Epithelial cell of prostate (primary cell): ENCODE data around the gene AGMO.

Experiments
- DNase-seq: peaks from one replicate; pipeline ENCODE4 v3.0.0-alpha.2; 2011; ENCODE audit warnings: low read depth, low spot score
- H3K27ac ChIP-seq: fragments of 450-650 bp; 2 replicates; pipeline ENCODE4 v1.5.1; 2017; ENCODE audit warnings: mild to moderate bottlenecking

The AGMO gene

GRCh38 chr7:15561835-15562234 is at the start of gene AGMO:
Gene AGMO (minus strand): TSS chr7:15562015.
- H3K27ac ChIP-seq = no peak within 1 kb of the TSS
- no peak for DNase-seq

GRCh38 chr7:15610503-15610902 is 48.7 kb upstream of the AGMO start:
- no peak overlapping the region for H3K27ac ChIP-seq
- DNase-seq = no peak

DNA sequence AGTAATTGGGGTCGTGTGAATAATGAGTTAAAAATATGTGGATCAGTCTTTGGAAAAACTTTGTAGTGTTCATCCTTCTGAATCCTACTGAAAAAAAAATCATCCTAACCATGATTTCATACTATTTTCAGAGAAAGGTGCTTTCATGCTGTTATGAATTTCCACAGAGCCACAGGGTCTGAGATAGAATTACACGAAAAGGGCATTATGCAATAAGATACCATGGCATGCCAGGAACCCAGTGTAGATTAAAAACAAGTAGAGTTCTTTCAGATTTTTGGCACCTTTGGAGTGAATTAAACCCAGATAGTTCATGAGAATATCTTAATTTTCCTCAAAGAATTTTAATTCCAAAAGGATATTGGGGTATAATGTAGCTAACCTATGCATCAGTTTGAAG is 47.5 kb upstream of the AGMO start:
- no peak for DNase-seq
- no peak overlapping the region for H3K27ac ChIP-seq

GRCh38 chr7:15607529-15608210 is 45.9 kb upstream of the AGMO start:
- no peak overlapping the region for H3K27ac ChIP-seq
- DNase-seq = no peak

- DNase-seq = no peak
- no peak overlapping the region for H3K27ac ChIP-seq
Observed at GRCh38 chr7:15606561-15606960, 44.7 kb upstream of the AGMO start.

- no peak overlapping the region for H3K27ac ChIP-seq
- DNase-seq = no peak
Observed at GRCh38 chr7:15604166-15604565, 42.4 kb upstream of the AGMO start.

- no peak for DNase-seq
- H3K27ac ChIP-seq = no peak overlapping the region
Observed at GRCh38 chr7:15603124-15603523, 41.3 kb upstream of the AGMO start.

DNA sequence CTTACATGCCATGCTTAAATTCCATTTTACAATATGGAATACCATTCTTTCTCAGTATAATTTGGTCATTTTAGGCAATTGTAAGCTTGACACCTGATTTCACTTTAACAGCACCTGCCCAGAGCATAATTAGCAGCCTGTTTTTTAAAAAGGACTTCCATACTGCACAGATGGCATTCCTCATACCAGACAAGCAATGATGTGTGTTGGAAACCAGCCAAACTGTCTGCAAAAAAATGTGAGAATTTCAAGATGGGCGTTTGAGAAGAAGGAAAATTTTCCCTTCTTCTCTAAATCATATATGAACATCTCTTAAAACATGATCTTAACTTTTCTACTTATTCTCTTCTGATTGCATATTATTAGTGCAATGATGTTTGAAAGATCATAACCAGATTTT is 40.4 kb upstream of the AGMO start:
- DNase-seq = no peak
- no peak overlapping the region for H3K27ac ChIP-seq

DNA sequence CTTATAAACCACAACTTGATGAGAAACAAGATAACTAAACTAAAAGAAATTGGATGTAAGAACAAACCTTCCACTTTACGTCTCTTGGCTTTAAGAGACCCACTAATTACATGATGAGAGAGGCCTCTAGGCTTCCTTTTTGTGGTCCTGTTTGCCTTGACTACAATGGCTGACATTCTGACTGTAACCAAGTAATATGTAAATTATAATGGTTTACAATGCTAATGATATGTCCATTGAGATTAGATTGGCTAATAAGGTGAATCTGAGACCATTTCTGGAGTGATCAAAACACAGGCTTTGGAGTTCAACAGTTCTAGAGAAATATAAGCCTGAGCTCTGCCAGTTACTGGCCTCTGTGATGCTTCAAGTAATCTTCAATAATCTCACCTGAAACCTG is 39.4 kb upstream of the AGMO start:
- no peak for DNase-seq
- no peak overlapping the region for H3K27ac ChIP-seq

DNA sequence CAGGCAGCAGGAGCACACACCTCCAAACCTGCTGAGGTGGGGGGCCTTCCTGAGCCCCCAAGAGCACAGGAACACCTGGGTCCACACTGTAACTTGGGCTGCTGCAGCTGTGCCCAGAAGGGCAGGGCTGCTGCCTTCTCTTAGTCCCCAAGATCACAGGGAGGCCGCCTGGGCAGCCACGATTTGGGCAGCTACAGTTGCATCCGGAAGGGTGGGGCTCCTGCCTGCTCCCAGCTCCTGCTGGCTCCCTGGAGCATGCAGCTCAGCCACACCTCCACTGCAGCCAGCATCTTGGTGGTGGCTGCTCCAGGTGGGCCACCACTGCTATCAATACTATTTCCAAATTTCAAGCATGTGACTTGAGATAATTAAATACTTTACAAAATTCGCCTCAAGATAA is 38.5 kb upstream of the AGMO start:
- no peak for DNase-seq
- H3K27ac ChIP-seq = no peak overlapping the region

- no peak overlapping the region for H3K27ac ChIP-seq
- peak; percentile 20 for DNase-seq
Observed at GRCh38 chr7:15594461-15594860, 32.6 kb upstream of the AGMO start.

- H3K27ac ChIP-seq = no peak overlapping the region
- no peak for DNase-seq
Observed at GRCh38 chr7:15593382-15593781, 31.6 kb upstream of the AGMO start.

GRCh38 chr7:15586266-15586665 is 24.5 kb upstream of the AGMO start:
- H3K27ac ChIP-seq = no peak overlapping the region
- no peak for DNase-seq

- no peak overlapping the region for H3K27ac ChIP-seq
- DNase-seq = no peak
Observed at GRCh38 chr7:15584575-15584974, 22.8 kb upstream of the AGMO start.

DNA sequence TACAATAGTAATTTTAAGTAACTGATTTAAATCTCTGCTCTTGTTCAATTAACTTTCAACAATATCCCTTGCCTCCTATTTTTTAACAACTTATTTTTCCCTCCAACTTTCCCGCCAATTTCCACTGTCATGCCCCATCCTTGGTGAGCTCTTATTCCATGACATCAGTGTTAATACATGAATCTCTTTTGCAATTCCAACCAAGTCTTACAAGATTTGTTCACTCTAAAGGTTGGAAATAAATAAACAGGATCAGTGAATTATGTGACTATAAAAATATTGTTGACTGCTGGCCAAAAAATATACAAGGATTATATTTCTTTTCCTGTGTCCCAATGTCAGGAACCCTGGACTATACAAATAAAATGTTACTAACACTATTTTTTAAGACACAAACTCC is 21.0 kb upstream of the AGMO start:
- DNase-seq = no peak
- no peak overlapping the region for H3K27ac ChIP-seq

- no peak for DNase-seq
- H3K27ac ChIP-seq = no peak overlapping the region
Observed at GRCh38 chr7:15581352-15581951, 19.6 kb upstream of the AGMO start.

GRCh38 chr7:15580604-15581351 is 19.0 kb upstream of the AGMO start:
- H3K27ac ChIP-seq = no peak overlapping the region
- no peak for DNase-seq

GRCh38 chr7:15577600-15577999 is 15.8 kb upstream of the AGMO start:
- no peak for DNase-seq
- no peak overlapping the region for H3K27ac ChIP-seq

DNA sequence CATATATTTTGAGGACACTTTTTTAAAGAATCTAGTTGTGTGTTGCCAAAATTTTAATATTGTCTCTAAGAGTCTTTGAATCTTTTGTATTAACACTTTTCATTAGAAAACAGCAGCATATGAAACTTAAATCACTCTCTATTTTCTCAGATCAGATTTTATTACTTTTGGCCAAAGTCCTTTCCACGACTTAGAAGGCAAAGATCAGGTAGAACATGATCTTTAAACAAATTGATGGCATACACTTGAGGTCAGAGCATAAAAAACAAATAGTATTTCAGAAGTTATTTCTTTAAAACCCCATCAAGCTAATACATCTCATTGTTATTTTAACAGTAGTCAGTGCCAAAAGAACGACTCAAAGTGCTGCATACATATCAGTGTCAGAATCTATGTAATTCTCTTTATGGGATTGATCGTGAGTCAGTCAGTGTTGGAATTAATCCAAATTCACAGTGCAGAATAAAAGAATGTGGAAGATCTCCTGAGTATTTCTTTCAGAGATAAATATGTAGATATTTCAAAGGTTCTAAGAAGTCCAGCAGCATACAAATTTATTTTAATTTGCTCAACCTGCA is 9.6 kb upstream of the AGMO start:
- H3K27ac ChIP-seq = no peak overlapping the region
- DNase-seq = peak; percentile 24

GRCh38 chr7:15567652-15568051 is 5.8 kb upstream of the AGMO start:
- H3K27ac ChIP-seq = no peak overlapping the region
- DNase-seq = peak; percentile 12

DNA sequence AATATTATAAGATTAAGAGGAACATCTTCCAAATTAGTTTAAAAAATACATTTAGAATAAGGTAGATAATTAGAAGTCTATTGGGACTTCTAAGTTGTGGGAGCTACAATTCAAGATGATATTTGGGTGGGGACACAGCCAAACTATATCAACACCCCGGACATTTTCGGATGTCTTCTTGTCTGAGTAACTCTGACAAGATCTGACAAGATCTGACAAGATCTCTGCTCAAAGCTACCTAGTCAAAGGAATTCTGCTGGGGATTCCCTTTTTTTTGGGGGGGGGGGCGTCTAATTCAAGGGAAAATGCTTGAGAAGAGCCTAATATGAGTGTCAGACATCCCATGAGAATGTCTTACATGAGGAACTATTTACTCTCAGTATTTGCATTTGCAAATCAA is 5.2 kb upstream of the AGMO start:
- no peak for DNase-seq
- H3K27ac ChIP-seq = no peak overlapping the region
